ENCODE measurements around the gene PHACTR1.

GRCh38 chr6:12704946-12705345 is 11.6 kb upstream of the PHACTR1 start:
- TF ChIP-seq CTCF (IDR thresholded peaks at IDR 0.05) (no peak), POLR2AphosphoS5 (IDR thresholded peaks at IDR 0.05) (no peak), POLR2A (IDR thresholded peaks at IDR 0.05) (no peak)
